ENCODE data around the gene CHST8.

CHST8 gene

GRCh38 chr19:33724721-33725060 lies 102.9 kb downstream of the CHST8 start:
- TF ChIP-seq GATA3 (IDR thresholded peaks at IDR 0.05; ENCODE audit: low read depth, low read length) (no peak), GATA2 (IDR thresholded peaks at IDR 0.05; ENCODE audit: low read depth, low read length) (no peak)

GRCh38 chr19:33725567-33725966 lies 103.8 kb downstream of the CHST8 start:
- TF ChIP-seq GATA3 (IDR thresholded peaks at IDR 0.05; ENCODE audit: low read depth, low read length) = no peak
- peak; percentile 68 for TF ChIP-seq GATA2 (IDR thresholded peaks at IDR 0.05; ENCODE audit: low read depth, low read length)

GRCh38 chr19:33726756-33727155 lies 105.0 kb downstream of the CHST8 start:
- TF ChIP-seq GATA3 (IDR thresholded peaks at IDR 0.05; ENCODE audit: low read depth, low read length) = no peak
- no peak for TF ChIP-seq GATA2 (IDR thresholded peaks at IDR 0.05; ENCODE audit: low read depth, low read length)

- no peak for TF ChIP-seq GATA3 (IDR thresholded peaks at IDR 0.05; ENCODE audit: low read depth, low read length)
- TF ChIP-seq GATA2 (IDR thresholded peaks at IDR 0.05; ENCODE audit: low read depth, low read length) = no peak
Observed at GRCh38 chr19:33727331-33727998, 105.7 kb downstream of the CHST8 start.

GRCh38 chr19:33728141-33728540 lies 106.4 kb downstream of the CHST8 start:
- TF ChIP-seq GATA2 (IDR thresholded peaks at IDR 0.05; ENCODE audit: low read depth, low read length) (no peak), GATA3 (IDR thresholded peaks at IDR 0.05; ENCODE audit: low read depth, low read length) (no peak)

GRCh38 chr19:33730858-33731607 lies 109.3 kb downstream of the CHST8 start:
- TF ChIP-seq GATA3 (IDR thresholded peaks at IDR 0.05; ENCODE audit: low read depth, low read length) (no peak), GATA2 (IDR thresholded peaks at IDR 0.05; ENCODE audit: low read depth, low read length) (no peak)

GRCh38 chr19:33731881-33732280 lies 110.1 kb downstream of the CHST8 start:
- TF ChIP-seq GATA2 (IDR thresholded peaks at IDR 0.05; ENCODE audit: low read depth, low read length) (no peak), GATA3 (IDR thresholded peaks at IDR 0.05; ENCODE audit: low read depth, low read length) (no peak)

- TF ChIP-seq GATA2 (IDR thresholded peaks at IDR 0.05; ENCODE audit: low read depth, low read length) = no peak
- TF ChIP-seq GATA3 (IDR thresholded peaks at IDR 0.05; ENCODE audit: low read depth, low read length) = no peak
Observed at GRCh38 chr19:33734913-33735312, 113.2 kb downstream of the CHST8 start.

- no peak for TF ChIP-seq GATA2 (IDR thresholded peaks at IDR 0.05; ENCODE audit: low read depth, low read length)
- TF ChIP-seq GATA3 (IDR thresholded peaks at IDR 0.05; ENCODE audit: low read depth, low read length) = no peak
Observed at GRCh38 chr19:33736158-33736557, 114.4 kb downstream of the CHST8 start.

GRCh38 chr19:33736787-33737186 lies 115.0 kb downstream of the CHST8 start:
- TF ChIP-seq GATA3 (IDR thresholded peaks at IDR 0.05; ENCODE audit: low read depth, low read length) = no peak
- no peak for TF ChIP-seq GATA2 (IDR thresholded peaks at IDR 0.05; ENCODE audit: low read depth, low read length)

- no peak for TF ChIP-seq GATA3 (IDR thresholded peaks at IDR 0.05; ENCODE audit: low read depth, low read length)
- no peak for TF ChIP-seq GATA2 (IDR thresholded peaks at IDR 0.05; ENCODE audit: low read depth, low read length)
Observed at GRCh38 chr19:33737681-33738371, 116.1 kb downstream of the CHST8 start.

GRCh38 chr19:33740811-33741396 lies 119.2 kb downstream of the CHST8 start:
- no peak for TF ChIP-seq GATA2 (IDR thresholded peaks at IDR 0.05; ENCODE audit: low read depth, low read length)
- no peak for TF ChIP-seq GATA3 (IDR thresholded peaks at IDR 0.05; ENCODE audit: low read depth, low read length)

GRCh38 chr19:33745297-33745696 lies 123.5 kb downstream of the CHST8 start:
- no peak for TF ChIP-seq GATA3 (IDR thresholded peaks at IDR 0.05; ENCODE audit: low read depth, low read length)
- TF ChIP-seq GATA2 (IDR thresholded peaks at IDR 0.05; ENCODE audit: low read depth, low read length) = no peak

- TF ChIP-seq GATA3 (IDR thresholded peaks at IDR 0.05; ENCODE audit: low read depth, low read length) (no peak), GATA2 (IDR thresholded peaks at IDR 0.05; ENCODE audit: low read depth, low read length) (no peak)
Observed at GRCh38 chr19:33746159-33746558, 124.4 kb downstream of the CHST8 start.
